RPMI7951 (cell line): ENCODE results near the gene FBXL12. TPM values are rescaled to one million over a fixed set of nuclear protein-coding genes. Genes with fewer than 3 reads are reported as not detected.
"Not testable (repeated sequence)": the region's sequence is repeated elsewhere in the genome, so short reads cannot be mapped to it uniquely, and the experiment has no call there.

ENCODE experiments used
- DNase-seq: peaks from one replicate; pipeline ENCODE4 v3.0.0-alpha.2; 2012; ENCODE audit warnings: low read depth
- total RNA-seq: library from RNA; depleted of rRNA; stranded (reverse); fragments of >200 nt; shearing (Covaris generic); gene quantifications from 2 replicates; pipeline ENCODE4 v1.2.3, GENCODE V29; 2014

The FBXL12 gene
- total RNA-seq, 1 experiment from 2014 or later: 20.9 TPM

- no peak for DNase-seq
Measured at GRCh38 chr19:9839415-9839814, 20.5 kb upstream of the FBXL12 start.

DNA sequence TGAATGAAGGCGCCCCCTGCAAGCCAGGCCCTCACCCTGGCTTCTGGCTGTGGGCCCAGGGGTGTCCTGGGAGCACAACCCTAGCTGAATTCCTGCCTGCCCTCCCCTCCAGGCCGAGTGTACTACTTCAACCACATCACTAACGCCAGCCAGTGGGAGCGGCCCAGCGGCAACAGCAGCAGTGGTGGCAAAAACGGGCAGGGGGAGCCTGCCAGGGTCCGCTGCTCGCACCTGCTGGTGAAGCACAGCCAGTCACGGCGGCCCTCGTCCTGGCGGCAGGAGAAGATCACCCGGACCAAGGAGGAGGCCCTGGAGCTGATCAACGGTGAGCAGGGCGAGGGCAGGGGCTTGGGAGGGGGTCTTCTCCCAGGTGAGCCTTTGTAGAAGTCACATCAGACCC lies 19.4 kb upstream of the FBXL12 start:
- DNase-seq: no peak

- DNase-seq: peak; percentile 35
Measured at GRCh38 chr19:9836021-9836420, 17.1 kb upstream of the FBXL12 start.

- no peak for DNase-seq
Measured at GRCh38 chr19:9835507-9835949, 16.6 kb upstream of the FBXL12 start.

GRCh38 chr19:9834726-9835506 lies 16.0 kb upstream of the FBXL12 start, which contains the start of gene PIN1:
Gene PIN1 (plus strand): TSS chr19:9835318. CDS start chr19:9835345, 27 bp downstream.
- DNase-seq: peak; percentile 98

- DNase-seq: no peak
Measured at GRCh38 chr19:9834307-9834725, 15.4 kb upstream of the FBXL12 start.

DNA sequence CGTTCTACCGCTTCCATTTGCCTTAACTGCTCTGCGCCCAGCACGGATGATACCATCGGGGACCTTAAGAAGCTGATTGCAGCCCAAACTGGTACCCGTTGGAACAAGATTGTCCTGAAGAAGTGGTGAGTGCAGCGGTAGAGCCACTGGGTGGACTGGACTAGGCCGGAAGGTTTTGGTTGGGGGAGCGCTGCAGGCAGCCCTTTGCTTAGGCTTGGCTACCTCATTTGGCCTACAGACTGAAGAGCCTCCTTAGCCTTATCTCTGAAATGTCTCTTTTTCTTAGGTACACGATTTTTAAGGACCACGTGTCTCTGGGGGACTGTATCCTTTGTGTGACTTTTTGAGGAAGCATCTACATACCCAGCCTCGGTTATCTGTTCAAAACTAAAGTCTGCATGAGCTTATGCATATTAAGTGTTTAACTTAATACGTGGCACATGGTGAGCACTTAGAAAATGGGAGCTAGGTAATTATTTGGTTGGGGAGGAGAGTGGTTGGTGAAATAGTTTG lies 9.7 kb upstream of the FBXL12 start:
- DNase-seq: no peak

- peak; percentile 85 for DNase-seq
Measured at GRCh38 chr19:9827289-9828238, 8.7 kb upstream of the FBXL12 start, which contains the start of gene UBL5. Gene UBL5 (plus strand): TSS chr19:9827918. CDS start chr19:9828338, 420 bp downstream.

- no peak for DNase-seq
Measured at GRCh38 chr19:9823816-9824215, 4.9 kb upstream of the FBXL12 start.

GRCh38 chr19:9820034-9820433 lies 1.2 kb upstream of the FBXL12 start:
- not testable (repeated sequence) for DNase-seq

- DNase-seq: peak; percentile 97
Measured at GRCh38 chr19:9819596-9819909, 674 bp upstream of the FBXL12 start.

- DNase-seq: no peak
Measured at GRCh38 chr19:9818175-9818733, 625 bp downstream of the FBXL12 start.

DNA sequence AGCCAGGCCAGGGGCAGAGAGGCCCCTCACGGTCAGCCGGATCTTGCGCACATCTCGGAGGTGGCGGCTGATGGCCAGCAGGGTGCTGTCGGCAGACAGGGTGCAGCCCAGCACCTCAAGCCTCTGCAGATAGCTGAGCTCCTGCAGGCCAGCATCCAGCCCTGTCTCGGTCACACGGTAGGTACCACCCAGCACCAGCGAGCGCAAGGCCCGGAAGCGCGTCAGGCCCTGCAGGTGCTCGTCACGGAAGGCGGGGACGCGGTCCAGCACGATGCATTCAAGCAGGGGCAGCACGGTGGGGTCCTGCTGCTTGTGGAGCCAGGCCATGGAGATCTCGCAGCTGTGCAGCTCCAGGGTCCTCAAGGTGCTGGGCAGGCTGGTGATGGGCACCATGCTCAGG lies 7.7 kb downstream of the FBXL12 start:
- no peak for DNase-seq

- no peak for DNase-seq
Measured at GRCh38 chr19:9808855-9809824, 9.7 kb downstream of the FBXL12 start.

- DNase-seq: no peak
Measured at GRCh38 chr19:9806803-9807202, 12.1 kb downstream of the FBXL12 start.

GRCh38 chr19:9801976-9802375 lies 16.9 kb downstream of the FBXL12 start:
- DNase-seq: no peak

GRCh38 chr19:9799162-9799561 lies 19.7 kb downstream of the FBXL12 start:
- no peak for DNase-seq

- no peak for DNase-seq
Measured at GRCh38 chr19:9797871-9798270, 21.0 kb downstream of the FBXL12 start.

- peak; percentile 88 for DNase-seq
Measured at GRCh38 chr19:9796113-9796773, 22.6 kb downstream of the FBXL12 start.

- peak; percentile 43 for DNase-seq
Measured at GRCh38 chr19:9793071-9793591, 25.7 kb downstream of the FBXL12 start.
